Skin epidermis (tissue), 12 donors: Measurements from ENCODE around the gene LPIN3.
A peak's percentile ranks its signal among the peaks of the same experiment; 100 is the strongest.

ENCODE experiments used
- H3K27ac ChIP-seq, 21 experiments: fragments of 200-600 bp; sonication (generic) in 11 of 21; one replicate each; pipeline ENCODE4 v1.5.0; 2020; ENCODE audit warnings: mild to moderate bottlenecking in 3 of 21, inconsistent platforms in 2 of 21, moderate library complexity in 2 of 21
- H3K4me3 ChIP-seq, 7 experiments: fragments of 200-600 bp; sonication (generic) in 2 of 7; one replicate each; pipeline ENCODE4 v1.5.0; 2020; ENCODE audit warnings: inconsistent platforms in 2 of 7, mild to moderate bottlenecking in 2 of 7, moderate library complexity in 1 of 7

Gene LPIN3

DNA sequence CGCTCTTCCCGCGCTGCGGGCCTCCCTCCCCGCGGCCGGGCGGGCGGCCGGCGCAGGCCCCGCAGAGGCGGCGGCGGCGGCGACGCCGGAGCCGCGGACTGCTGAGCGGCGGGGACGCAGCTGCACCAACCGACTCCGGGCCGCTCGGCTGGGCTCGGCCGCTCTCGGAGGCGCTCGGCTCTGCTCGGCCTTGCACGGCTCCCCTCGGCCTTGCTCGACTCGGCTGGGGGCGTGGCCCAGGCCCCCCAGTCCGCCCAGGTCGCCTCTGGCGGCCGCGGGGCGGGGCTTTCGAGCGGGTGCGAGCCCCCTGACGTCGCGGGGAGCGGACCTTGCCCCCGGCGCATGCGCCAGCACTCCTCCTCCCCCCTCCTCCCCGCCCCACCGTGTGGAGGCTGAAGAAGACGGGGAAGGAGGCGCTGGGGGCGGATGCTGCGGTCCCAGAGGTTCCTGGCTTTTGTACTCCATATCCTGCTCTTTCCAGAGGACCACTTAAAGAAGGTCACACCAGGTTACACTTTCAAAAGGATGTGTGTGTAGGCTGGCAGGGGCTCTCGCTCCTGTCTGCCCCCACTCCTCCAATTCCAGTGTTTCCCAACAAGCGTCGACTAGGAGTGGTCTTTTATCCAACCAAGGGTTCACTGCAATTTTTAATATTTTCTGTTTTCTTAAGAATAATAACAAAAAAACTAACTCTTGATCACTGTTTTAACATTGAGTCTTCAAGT is 22.9 kb upstream of the LPIN3 start, which contains the start of gene ZHX3:
Gene ZHX3 (minus strand): TSS at position 186 of the 725 bp plus-strand sequence. CDS start 112,815 bp downstream, outside the sequence.
- Histone ChIP-seq H3K27ac (peak within 1 kb of the TSS; percentile 0 to 93 (median 82)), H3K4me3 (peak within 1 kb of the TSS; percentile 53 to 94 (median 81))

DNA sequence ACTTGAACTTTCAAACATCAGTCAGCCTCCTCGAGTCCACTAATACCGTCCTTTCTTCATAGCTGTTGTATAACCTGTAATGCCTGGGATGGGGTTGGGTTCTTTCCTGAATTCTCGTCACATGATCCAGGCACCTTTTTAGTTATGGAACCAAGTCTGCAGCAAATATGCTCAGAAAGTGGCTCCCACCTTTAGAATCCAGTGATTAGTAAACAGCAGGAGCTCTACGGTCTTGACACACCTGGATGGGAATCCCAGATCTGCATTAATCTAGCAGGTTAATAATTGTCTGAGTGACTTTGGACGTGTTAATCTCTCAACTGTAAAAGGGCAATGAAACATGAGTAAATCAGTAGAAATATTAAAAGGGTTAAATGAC is 22.4 kb upstream of the LPIN3 start:
- peak overlapping the region in 4 of 7 experiments; percentile 53 to 94 (median 81) for H3K4me3 ChIP-seq
- H3K27ac ChIP-seq = peak overlapping the region in 15 of 21 experiments; percentile 3 to 93 (median 73)

DNA sequence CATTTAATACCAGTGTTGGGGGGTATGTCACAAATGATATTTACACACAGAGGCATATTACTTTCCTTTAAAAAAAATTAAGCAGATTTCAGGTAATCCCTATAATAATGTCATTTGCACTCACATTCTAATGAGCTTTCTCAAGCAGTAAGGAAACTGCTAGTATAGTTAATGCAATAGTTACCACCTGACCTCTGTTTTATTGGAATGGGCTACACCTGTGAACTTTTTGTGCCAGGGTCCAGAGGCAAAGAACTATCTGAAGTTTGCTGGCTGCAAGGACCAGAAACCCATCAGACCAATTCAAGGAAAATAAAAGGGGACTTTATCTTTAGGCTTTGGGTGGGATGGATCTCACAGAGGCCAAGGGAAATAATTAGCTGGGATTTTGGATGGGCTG is 20.2 kb upstream of the LPIN3 start:
- H3K27ac ChIP-seq = peak overlapping the region in 2 of 21 experiments; percentile 49 to 60
- no peak overlapping the region for H3K4me3 ChIP-seq

DNA sequence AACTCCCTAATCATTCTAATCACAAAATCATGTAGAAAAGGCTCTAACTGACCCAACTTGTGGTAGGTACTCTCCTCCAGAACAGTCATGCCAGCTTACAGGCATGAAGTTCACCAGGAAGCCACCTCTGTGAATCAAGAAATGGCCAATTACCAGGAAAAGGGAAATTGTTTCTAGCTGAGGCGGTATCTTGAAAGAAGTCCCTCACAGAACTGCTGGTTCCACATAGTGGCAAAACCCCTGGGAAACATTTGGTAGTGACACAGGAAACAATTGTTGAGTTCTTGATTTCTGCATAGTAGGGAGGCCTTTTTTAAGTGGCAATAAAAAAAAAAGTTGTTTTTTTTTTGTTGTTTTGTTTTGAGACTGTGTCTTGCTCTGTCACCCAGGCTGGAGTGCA is 19.6 kb upstream of the LPIN3 start:
- Histone ChIP-seq H3K4me3 (no peak overlapping the region), H3K27ac (peak overlapping the region in 7 of 21 experiments; percentile 29 to 60 (median 43))

DNA sequence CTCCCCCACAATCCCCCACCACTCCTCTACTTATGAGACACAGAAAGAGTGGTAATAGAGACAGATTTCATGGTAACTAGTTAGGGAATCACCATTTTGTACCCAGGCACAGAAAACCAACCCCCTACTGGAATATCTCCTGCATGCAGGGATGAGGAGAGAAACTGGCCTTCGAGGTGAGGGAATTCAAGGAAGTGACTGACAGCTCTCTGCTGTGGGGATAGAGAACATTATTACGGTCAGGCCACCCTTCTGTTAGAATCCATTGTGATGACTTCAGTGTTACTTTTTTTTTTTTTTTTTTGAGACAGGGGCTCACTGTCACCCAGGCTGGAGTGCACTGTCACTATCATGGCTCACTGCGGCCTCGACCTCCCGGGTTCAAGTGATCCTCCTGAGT is 13.4 kb upstream of the LPIN3 start:
- peak overlapping the region in 1 of 21 experiments; percentile 7 for H3K27ac ChIP-seq
- no peak overlapping the region for H3K4me3 ChIP-seq

DNA sequence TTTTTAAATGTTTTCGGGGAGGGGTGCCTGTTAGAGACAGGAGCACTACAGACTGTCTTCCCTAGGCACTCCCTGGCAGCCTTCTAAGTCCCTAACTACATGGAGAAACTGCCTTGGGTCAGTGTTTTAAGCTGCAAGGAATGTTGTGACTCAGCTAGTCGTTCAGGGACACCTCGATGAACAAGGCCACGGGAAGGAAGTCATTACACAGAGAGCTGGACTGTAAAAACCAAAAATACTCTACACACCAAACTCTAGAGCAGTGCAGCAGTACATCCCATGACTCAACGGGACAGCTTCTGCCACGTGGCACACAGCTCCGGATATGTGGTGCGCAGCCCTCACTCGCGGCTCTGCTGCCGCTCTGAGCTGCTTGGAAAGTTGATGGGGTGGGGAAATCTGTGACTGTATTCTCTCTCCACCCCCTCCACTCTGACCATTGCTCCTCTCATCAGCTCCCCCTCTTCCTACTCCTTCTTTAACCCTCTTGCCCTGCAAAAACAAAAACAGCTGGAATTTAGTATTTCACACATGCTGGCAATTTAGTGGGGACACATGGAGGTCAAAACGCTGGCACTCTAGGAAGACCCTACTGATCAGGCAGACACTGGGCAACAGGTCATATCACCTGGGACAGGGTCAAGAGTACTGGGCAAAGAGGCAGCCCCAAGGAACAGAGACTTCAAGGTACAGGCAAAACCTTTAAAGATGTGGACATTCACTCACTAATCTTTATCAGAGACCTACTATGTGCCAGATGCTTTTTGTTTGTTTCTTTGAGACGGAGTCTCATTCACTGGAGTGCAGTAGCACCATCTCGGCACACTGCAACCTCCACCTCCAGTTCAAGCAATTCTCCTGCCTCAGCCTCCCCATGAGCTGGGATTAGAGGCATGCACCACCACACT is 10.9 kb upstream of the LPIN3 start:
- H3K27ac ChIP-seq = peak overlapping the region in 19 of 21 experiments; percentile 12 to 88 (median 66)
- H3K4me3 ChIP-seq = no peak overlapping the region

DNA sequence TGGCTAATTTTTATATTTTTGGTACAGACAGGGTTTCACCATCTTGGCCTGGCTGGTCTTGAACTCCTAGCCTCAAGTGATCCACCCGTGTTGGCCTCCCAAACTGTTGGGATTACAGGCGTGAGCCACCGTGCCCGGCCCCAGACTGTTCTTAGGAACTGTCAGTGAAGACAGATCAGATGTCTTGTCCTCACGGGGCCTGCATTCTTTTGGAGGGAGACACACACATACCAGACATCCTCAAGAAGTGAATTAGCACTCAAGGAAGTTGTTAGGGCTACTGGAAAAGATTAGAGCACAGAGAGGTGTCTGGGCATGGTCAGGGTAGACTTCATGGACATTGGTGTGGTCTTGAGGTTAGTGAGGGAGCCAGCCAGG is 10.3 kb upstream of the LPIN3 start:
- Histone ChIP-seq H3K4me3 (no peak overlapping the region), H3K27ac (peak overlapping the region in 14 of 21 experiments; percentile 2 to 88 (median 68))

DNA sequence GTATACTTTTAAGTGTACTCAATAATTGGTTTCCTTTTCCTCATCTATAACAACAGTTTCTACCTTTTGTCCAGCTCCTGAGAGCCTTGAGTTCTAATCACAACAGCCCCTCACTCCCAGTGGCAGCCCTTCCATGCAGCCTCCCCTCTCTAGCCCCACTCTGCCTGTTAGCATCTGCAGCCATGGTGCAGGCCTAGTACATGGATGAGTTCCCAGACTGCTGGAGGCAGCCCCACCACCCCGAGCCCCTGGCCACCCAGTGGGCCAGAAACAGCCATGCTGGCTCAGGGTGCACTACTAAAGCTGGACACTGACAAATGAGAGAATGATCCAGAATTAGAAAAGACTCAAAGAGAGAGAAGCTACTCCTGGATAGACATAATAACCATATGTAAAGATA is 9.7 kb upstream of the LPIN3 start:
- no peak overlapping the region for H3K27ac ChIP-seq
- H3K4me3 ChIP-seq = no peak overlapping the region

DNA sequence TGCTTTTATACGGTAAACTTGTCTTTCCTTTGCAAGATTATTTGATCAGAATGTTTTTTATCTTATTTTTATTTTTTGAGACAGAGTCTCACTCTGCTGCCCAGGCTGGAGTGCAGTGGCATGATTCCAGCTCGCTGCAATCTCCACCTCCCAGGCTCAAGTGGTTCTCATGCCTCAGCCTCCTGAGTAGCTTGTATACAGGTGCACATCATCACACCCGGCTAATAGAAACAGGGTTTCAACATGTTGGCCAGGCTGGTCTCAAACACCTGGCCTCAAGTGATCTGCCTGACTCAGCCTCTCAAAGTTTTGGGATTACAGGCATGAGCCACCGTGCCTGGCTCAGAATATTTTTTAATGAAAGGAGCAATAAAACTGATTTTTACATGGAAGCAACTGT is 8.9 kb upstream of the LPIN3 start:
- H3K4me3 ChIP-seq = no peak overlapping the region
- no peak overlapping the region for H3K27ac ChIP-seq

DNA sequence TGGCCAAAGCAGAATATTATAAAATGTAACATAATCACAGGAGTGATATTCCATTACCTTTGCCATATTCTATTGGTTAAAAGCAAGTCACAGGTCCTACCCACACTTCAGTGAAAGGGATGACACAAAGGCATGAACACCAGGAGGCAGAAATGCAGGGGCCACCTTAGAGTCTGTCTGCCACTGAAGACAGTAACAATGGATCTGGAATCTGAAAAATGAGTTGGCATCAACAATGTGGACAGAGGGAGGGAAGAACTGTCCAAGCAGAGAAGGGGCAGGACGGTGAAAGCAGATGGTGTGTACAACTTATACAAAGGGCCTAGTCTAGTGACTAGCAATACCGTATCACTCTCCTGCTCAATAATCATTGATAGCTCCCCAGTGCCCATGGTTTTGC is 6.6 kb upstream of the LPIN3 start:
- no peak overlapping the region for H3K4me3 ChIP-seq
- H3K27ac ChIP-seq = peak overlapping the region in 3 of 21 experiments; percentile 11 to 54 (median 52)

DNA sequence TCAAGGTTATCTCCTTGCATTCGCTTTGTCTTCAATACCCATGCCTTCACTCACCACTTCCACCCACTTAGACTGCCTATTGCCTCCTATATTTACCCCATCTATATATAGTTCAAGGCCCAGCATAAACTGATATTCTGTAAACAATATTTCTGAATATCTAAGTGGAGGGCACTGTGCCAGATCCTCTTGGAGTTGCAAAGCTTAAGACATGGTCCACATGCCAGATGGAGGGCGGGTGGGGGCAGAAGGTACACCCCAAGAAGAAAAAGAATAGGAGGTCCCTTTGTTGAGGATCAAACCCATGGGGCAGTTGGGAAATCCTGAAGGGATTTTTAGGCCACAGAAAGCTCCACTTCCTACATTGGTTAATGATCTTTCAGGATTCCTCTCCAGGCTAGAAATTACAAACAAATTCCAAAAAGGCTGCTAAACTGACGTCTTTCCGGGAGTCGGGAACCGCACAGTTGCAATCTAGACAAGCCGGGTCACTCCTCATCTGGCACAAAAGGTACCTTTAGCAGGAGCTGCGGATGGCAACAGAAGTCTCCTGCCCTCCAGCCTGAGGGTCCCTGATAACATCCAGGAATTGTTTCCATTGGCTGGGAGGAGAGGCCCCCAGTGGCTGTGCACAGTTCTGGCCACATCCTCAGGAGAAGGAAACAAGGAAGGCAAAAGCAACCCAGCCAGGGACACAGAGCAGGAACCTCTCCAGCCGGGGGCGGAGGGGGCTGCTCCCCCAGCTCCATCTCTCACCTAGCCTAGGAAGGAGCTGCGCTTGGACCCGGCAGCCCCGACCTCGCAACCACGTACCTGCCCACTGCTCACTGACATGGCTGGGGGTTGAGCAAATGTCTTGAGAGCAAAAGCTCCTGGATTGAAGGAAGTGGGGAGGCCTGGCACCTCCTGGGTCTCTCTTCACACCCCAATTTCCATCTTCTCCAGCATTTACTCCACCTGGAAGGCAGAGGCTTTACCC is 5.9 kb upstream of the LPIN3 start:
- Histone ChIP-seq H3K27ac (peak overlapping the region in 4 of 21 experiments; percentile 11 to 54 (median 38)), H3K4me3 (no peak overlapping the region)

DNA sequence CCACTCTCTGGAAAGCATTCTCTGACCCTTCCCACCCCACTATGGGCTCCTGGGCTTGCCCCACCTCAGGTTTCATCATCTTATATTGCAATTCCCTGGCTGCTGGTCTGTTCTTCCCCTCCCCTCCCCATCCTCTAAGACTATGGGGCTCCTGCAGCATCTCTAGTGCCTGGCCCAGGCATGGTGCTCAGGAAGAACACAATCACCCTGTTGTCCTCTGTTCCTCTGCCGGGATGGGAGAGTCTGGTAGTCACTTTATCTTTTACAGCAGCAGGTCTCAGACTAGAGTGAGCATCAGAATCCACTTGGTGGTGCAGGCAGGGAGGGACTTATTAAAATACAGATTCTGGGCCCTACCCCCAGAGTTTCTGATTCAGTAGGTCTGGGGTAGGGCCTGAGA is 5.0 kb upstream of the LPIN3 start:
- peak overlapping the region in 3 of 21 experiments; percentile 25 to 54 (median 52) for H3K27ac ChIP-seq

DNA sequence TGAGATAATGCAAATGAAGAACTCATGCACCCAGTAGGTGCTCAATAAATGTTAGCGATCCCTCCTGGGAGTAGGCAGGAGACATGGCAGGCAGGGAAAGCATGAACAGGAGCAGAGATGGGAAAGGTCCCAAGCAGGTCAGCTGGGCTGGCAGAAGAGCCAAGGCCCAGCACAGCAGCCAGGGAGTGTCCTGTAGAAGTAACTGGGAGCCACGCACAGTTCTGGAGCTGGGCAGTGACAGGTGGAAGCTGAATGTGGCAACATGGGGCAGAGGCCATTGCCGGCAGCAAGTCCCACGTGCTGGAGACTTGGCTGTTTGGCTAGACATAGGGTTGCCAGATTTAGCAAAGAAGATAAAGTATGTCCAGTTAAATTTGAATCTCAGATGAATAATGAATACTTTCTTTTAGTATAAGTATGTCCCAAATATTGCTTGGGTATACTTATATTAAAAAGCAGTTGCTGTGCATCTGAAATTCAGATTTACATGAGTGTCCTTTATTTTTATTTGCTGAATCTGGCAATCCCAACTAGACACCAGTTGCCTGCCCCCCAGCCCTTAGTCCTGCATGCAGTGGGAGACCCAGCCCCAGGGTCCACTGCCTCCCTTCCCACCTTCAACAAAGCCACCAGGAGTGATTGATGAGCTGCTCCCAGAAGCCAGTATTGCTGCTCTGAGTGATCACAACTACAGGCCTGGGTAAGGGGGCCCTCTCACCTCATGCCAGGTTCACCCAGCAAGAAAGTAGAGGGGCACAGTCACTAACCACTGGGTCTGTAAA is 3.7 kb upstream of the LPIN3 start:
- Histone ChIP-seq H3K4me3 (no peak overlapping the region), H3K27ac (no peak overlapping the region)

More for the DNA sequence above, 5.0 kb upstream of the LPIN3 start:
- no peak overlapping the region for H3K4me3 ChIP-seq

DNA sequence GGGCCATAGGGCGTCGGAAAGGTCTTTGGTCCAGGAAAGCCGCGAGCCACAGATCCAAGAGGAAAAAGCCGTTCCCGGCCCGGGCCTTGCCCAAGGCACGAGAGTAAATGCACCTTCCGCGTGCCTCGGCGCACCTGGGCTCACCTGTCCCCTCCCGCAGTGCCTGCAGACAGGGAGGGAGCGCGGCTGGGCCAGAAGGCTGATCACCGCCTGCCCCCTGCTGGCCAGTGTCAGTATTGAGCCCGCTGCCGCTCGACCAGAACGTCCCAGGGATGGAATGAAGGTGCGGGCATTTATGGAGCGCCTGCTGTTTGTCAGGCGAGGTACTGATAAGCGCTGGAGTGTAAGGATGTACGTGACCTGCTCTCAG is 679 bp upstream of the LPIN3 start:
- H3K27ac ChIP-seq = peak overlapping the region in 19 of 21 experiments; percentile 29 to 92 (median 80)

DNA sequence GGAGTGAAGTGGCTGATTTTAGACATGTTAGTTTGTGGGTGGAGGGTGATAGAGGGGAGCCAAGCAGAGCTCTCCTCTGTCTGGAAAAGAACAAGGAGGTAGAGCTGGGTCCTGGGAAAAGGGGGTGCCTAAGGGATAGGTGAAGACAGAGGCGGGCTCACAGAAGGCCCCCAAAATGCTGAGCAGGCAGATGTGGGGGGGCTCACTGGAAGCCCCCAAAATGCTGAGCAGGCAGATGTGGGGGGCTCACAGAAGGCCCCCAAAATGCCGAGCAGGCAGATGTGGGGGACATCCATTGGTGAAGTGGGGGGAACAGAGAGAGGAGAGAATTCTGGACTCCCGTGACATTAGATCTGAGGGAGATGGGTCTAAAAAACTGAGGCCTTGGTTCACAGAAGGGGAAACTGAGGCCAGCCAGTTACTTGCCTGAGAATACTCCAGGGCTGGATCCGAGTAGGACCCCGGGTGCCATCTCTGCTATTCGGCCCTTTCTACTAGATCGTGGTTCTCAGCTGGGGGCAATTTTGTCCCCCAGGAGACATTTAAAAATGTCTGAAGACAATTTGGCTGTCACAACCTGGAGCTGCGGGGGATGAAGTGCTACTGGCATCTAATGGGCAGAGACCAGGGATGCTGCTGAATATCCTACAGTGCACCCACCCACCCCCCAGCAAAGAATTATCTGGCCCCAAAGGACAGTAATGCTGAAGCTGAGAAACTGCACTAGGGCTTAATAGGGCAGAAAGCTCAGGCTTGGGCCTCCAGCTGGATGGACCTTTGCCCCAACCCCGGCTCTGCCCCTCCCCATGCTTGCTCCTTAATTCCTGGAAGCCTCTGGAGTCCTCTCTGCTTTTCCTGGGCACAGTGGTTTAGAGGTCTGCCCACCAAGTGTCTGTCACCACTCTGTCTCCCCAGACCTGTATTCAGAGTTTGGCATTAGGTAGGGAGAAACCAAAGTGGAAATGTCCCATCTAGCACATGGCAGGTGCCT is 2.1 kb downstream of the LPIN3 start:
- Histone ChIP-seq H3K4me3 (no peak overlapping the region), H3K27ac (peak overlapping the region in 7 of 21 experiments; percentile 7 to 54 (median 27))

More for the DNA sequence above, 679 bp upstream of the LPIN3 start:
- H3K4me3 ChIP-seq = peak overlapping the region; percentile 24 to 47 (median 33)

DNA sequence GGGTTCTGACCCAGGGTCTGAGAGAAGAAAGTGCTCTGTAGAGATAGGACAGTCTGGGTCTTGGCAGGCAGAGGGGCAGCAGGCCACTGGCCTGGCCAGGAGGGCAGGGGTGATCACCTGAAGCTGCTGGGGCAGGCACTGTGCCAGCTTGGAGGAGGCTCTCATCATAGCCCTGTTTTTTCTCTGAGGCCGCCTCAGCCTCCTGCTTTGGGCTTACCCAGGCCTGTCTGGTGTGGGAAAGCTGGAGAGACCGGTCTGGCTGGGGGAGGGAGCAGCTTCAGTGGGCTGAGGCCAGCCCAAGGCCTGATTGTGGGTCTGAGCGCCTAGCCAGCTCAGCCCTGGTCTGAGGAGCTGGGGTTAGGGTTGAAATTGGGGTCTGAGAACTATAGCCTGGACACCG is 3.9 kb downstream of the LPIN3 start:
- H3K4me3 ChIP-seq = no peak overlapping the region
- peak overlapping the region in 18 of 21 experiments; percentile 3 to 82 (median 40) for H3K27ac ChIP-seq
